Smooth muscle cell (in vitro differentiated cells): ENCODE measurements around the gene OSBPL8. TPM values are rescaled to one million over a fixed set of nuclear protein-coding genes. Genes with fewer than 3 reads are reported as not detected.

Source experiments
- DNase-seq: peaks from one replicate; lab custom pipeline; 2025; ENCODE audit not compliant: unreplicated experiment; lab: John Stamatoyannopoulos, UW
- H2AFZ ChIP-seq: fragments of 200-600 bp; sonication (generic); 2 replicates; pipeline ENCODE4 v1.6.0; 2016; ENCODE audit warnings: antibody characterized with exemption, low read depth, mild to moderate bottlenecking
- H3F3A ChIP-seq: fragments of 200-600 bp; sonication (generic); 2 replicates; pipeline ENCODE4 v1.6.0; 2017; ENCODE audit warnings: antibody characterized with exemption, low read depth
- H3K27ac ChIP-seq: fragments of 200-600 bp; sonication (generic); 2 replicates; pipeline ENCODE4 v1.5.1; 2016; ENCODE audit warnings: low read depth, mild to moderate bottlenecking
- H3K27me3 ChIP-seq: fragments of 200-600 bp; sonication (generic); 2 replicates; pipeline ENCODE4 v1.6.1; 2016; ENCODE audit warnings: low read depth, mild to moderate bottlenecking
- H3K36me3 ChIP-seq: fragments of 200-600 bp; sonication (generic); 2 replicates; pipeline ENCODE4 v1.5.1; 2016; ENCODE audit warnings: low read depth
- H3K4me1 ChIP-seq: fragments of 200-600 bp; sonication (generic); 2 replicates; pipeline ENCODE4 v1.5.1; 2016; ENCODE audit warnings: low read depth
- H3K4me2 ChIP-seq: fragments of 200-600 bp; sonication (generic); 2 replicates; pipeline ENCODE4 v1.6.0; 2016; ENCODE audit warnings: mild to moderate bottlenecking
- H3K4me3 ChIP-seq: fragments of 200-600 bp; sonication (generic); 2 replicates; pipeline ENCODE4 v1.5.1; 2016; ENCODE audit warnings: mild to moderate bottlenecking
- H3K79me2 ChIP-seq: fragments of 200-600 bp; sonication (generic); 2 replicates; pipeline ENCODE4 v1.6.0; 2016; ENCODE audit warnings: low read depth, mild to moderate bottlenecking
- H3K9ac ChIP-seq: fragments of 200-600 bp; sonication (generic); 2 replicates; pipeline ENCODE4 v1.6.0; 2016; ENCODE audit warnings: low read depth
- H3K9me3 ChIP-seq: fragments of 200-600 bp; sonication (generic); replicated peaks from 2 replicates; pipeline ENCODE4 v1.5.1; 2016; ENCODE audit warnings: low read depth
- H4K20me1 ChIP-seq: fragments of 200-600 bp; sonication (generic); 2 replicates; pipeline ENCODE4 v1.6.0; 2016; ENCODE audit warnings: low read depth
- CTCF ChIP-seq: fragments of 200-600 bp; sonication (generic); IDR thresholded peaks from 2 replicates; pipeline ENCODE4 v1.5.1; 2017; ENCODE audit warnings: borderline replicate concordance, mild to moderate bottlenecking, antibody characterized with exemption; ENCODE audit not compliant: insufficient read depth, poor library complexity, severe bottlenecking
- WGBS: methylation state at CpG from one replicate; pipeline ENCODE4 v1.1.7; 2016; ENCODE audit warnings: low lambda C conversion rate; 5-methylcytosine and 5-hydroxymethylcytosine counted together
- polyA plus RNA-seq: library from polyadenylated mRNA; unstranded; fragments of >200 nt; fragmentation: Nextera tagmentation; extraction: Ambion mirVana; gene quantifications from 2 replicates; pipeline ENCODE4 v1.2.1, GENCODE V29; 2016
- total RNA-seq: library from RNA; depleted of rRNA; stranded (reverse); fragments of >200 nt; gene quantifications from 2 replicates; pipeline ENCODE4 v1.2.3, GENCODE V29; 2014

OSBPL8 gene
- total and polyA plus RNA-seq, 2 experiments from 2014 or later = 32.0 to 108 TPM

- no peak for TF ChIP-seq CTCF
- Histone ChIP-seq H2AFZ (no peak overlapping the region), H3K4me2 (no peak overlapping the region), H4K20me1 (no peaks in the 10 kb centered on the region), H3K27me3 (no peaks in the 10 kb centered on the region), H3K4me3 (no peak overlapping the region), H3F3A (no peaks in the 10 kb centered on the region), H3K9me3 (no peaks in the 10 kb centered on the region), H3K79me2 (no peaks in the 10 kb centered on the region), H3K27ac (no peak overlapping the region), H3K9ac (no peak overlapping the region), H3K36me3 (no peaks in the 10 kb centered on the region), H3K4me1 (no peaks in the 10 kb centered on the region)
- DNase-seq = no peak
- WGBS = 83% methylated on average over 1 of the region's 1 CpG
Measured at GRCh38 chr12:76318773-76319594, 240.6 kb downstream of the OSBPL8 start.

- Histone ChIP-seq H3K4me2 (no peak overlapping the region), H3K4me1 (no peaks in the 10 kb centered on the region), H3K36me3 (no peaks in the 10 kb centered on the region), H3K27ac (no peak overlapping the region), H3K4me3 (no peak overlapping the region), H3F3A (no peaks in the 10 kb centered on the region), H2AFZ (no peak overlapping the region), H4K20me1 (no peaks in the 10 kb centered on the region), H3K79me2 (no peaks in the 10 kb centered on the region), H3K9ac (no peak overlapping the region), H3K9me3 (no peaks in the 10 kb centered on the region), H3K27me3 (no peaks in the 10 kb centered on the region)
- no peak for TF ChIP-seq CTCF
- DNase-seq = no peak
- WGBS = 100% methylated on average over 1 of the region's 1 CpG
Measured at GRCh38 chr12:76317976-76318375, 241.6 kb downstream of the OSBPL8 start.

- H3K9me3 ChIP-seq = no peaks in the 10 kb centered on the region
- H3K9ac ChIP-seq = no peak overlapping the region
- 90% methylated on average over 7 of the region's 7 CpGs for WGBS
- H3K79me2 ChIP-seq = no peaks in the 10 kb centered on the region
- no peak for TF ChIP-seq CTCF
- no peak overlapping the region for H2AFZ ChIP-seq
- H3K27me3 ChIP-seq = no peaks in the 10 kb centered on the region
- H3F3A ChIP-seq = no peaks in the 10 kb centered on the region
- H3K27ac ChIP-seq = no peak overlapping the region
- no peak overlapping the region for H3K4me2 ChIP-seq
- H3K36me3 ChIP-seq = no peaks in the 10 kb centered on the region
- H3K4me3 ChIP-seq = no peak overlapping the region
- DNase-seq = no peak
- peaks cover 5% of the 10 kb centered on the region for H3K4me1 ChIP-seq
- H4K20me1 ChIP-seq = no peaks in the 10 kb centered on the region
Measured at GRCh38 chr12:76316468-76316867, 243.1 kb downstream of the OSBPL8 start.

GRCh38 chr12:76313299-76313698 is 246.3 kb downstream of the OSBPL8 start:
- Histone ChIP-seq H3K36me3 (no peaks in the 10 kb centered on the region), H3K27ac (no peak overlapping the region), H3K4me3 (no peak overlapping the region), H2AFZ (no peak overlapping the region), H4K20me1 (no peaks in the 10 kb centered on the region), H3K4me1 (peaks cover 5% of the 10 kb centered on the region), H3F3A (no peaks in the 10 kb centered on the region), H3K4me2 (no peak overlapping the region), H3K9ac (no peak overlapping the region), H3K9me3 (no peaks in the 10 kb centered on the region), H3K79me2 (no peaks in the 10 kb centered on the region), H3K27me3 (no peaks in the 10 kb centered on the region)
- no peak for TF ChIP-seq CTCF
- 88% methylated on average over 9 of the region's 9 CpGs for WGBS
- DNase-seq = no peak
